Right lobe of liver (tissue), 6 donors: Measurements from ENCODE around the gene FLNC. TPM values are rescaled to one million over a fixed set of nuclear protein-coding genes. Genes with fewer than 3 reads are reported as not detected.
A peak's percentile ranks its signal among the peaks of the same experiment; 100 is the strongest.

ENCODE experiments used
- ATAC-seq, 4 donors: fragments of 200-7000 bp; cut with Tn5 transposase; one replicate each; pipeline ENCODE4 v1.9.1; 2020; ENCODE audit warnings: mild to moderate bottlenecking in 4 of 4, moderate library complexity in 4 of 4
- DNase-seq, 3 donors: peaks; one replicate each; pipeline ENCODE4 v3.0.0-alpha.2; 2020
- H3K27ac ChIP-seq, 3 donors: fragments of 200-600 bp; one replicate each; pipeline ENCODE4 v1.8.0; 2022
- H3K27me3 ChIP-seq, 2 donors: fragments of 200-600 bp; one replicate each; pipeline ENCODE4 v1.8.0; 2022
- H3K36me3 ChIP-seq, 4 donors: fragments of 200-600 bp; sonication (generic) in 1 of 4; one replicate each; pipeline versions ENCODE4 v1.5.1 to v1.8.0; 2017 to 2022; ENCODE audit warnings: control low read depth in 1 of 4
- H3K4me1 ChIP-seq, 4 donors: fragments of 200-600 bp; sonication (generic) in 1 of 4; one replicate each; pipeline versions ENCODE4 v1.5.1 to v1.8.0; 2017 to 2022; ENCODE audit warnings: control low read depth in 1 of 4
- H3K4me3 ChIP-seq, 3 donors: fragments of 200-600 bp; one replicate each; pipeline ENCODE4 v1.8.0; 2022
- H3K9me3 ChIP-seq, 4 donors: fragments of 200-600 bp; sonication (generic) in 1 of 4; one replicate each; pipeline versions ENCODE4 v1.5.1 to v1.8.0; 2017 to 2022; ENCODE audit warnings: control low read depth in 1 of 4
- POLR2A ChIP-seq: fragments of 450-650 bp; IDR thresholded peaks from one replicate; pipeline ENCODE4 v1.6.1; 2017; ENCODE audit warnings: antibody characterized with exemption, mild to moderate bottlenecking
- WGBS: methylation state at CpG from one replicate; pipeline ENCODE4 v1.1.6; 2018; ENCODE audit warnings: low coverage, low lambda C conversion rate; ENCODE audit not compliant: insufficient coverage; ENCODE audit errors: missing lambda C conversion rate; 5-methylcytosine and 5-hydroxymethylcytosine counted together
- intact Hi-C, 2 donors: fragments of 100-400 bp; cut with DNase I; formaldehyde crosslinking; loops; one replicate each; pipeline versions ENCODE4 v1.11.2 to v1.14.1; 2022
- total RNA-seq, 6 experiments: library from RNA; depleted of rRNA in 2 of 6; stranded (reverse); fragments of >200 nt in 2 of 6; fragmentation: NEBNext Ultra II Directional in 3 of 6; extraction: Animal tissue kit (Norgen Biotek cat#: 25700) in 3 of 6; gene quantifications; one replicate each; pipeline versions ENCODE4 v1.1.0 to v1.2.4, GENCODE V29; 2016 to 2023
- TF ChIP-seq, protein P1 (sequence below), 4 donors: fragments of 200-600 bp in 3 of 4; fragments of 450-650 bp in 1 of 4; IDR thresholded peaks; one replicate each; pipeline versions ENCODE4 v1.5.1 to v1.8.0; 2016 to 2022; ENCODE audit warnings: antibody characterized with exemption in 4 of 4, mild to moderate bottlenecking in 2 of 4
- donor health status: DM: no; HTN: yes; CAD: no.
- donor health status: DM: no; HTN: no; CAD: no.
- donor health status: DM: no; HTN: no; CAD: no.
- donor health status: DM: no; HTN: yes; CAD: no.
- donor health status: DM: no; HTN: yes; CAD: no.

FLNC gene
- total RNA-seq, 6 experiments from 2014 or later = 0.27 to 5.1 (median 0.74) TPM

DNA sequence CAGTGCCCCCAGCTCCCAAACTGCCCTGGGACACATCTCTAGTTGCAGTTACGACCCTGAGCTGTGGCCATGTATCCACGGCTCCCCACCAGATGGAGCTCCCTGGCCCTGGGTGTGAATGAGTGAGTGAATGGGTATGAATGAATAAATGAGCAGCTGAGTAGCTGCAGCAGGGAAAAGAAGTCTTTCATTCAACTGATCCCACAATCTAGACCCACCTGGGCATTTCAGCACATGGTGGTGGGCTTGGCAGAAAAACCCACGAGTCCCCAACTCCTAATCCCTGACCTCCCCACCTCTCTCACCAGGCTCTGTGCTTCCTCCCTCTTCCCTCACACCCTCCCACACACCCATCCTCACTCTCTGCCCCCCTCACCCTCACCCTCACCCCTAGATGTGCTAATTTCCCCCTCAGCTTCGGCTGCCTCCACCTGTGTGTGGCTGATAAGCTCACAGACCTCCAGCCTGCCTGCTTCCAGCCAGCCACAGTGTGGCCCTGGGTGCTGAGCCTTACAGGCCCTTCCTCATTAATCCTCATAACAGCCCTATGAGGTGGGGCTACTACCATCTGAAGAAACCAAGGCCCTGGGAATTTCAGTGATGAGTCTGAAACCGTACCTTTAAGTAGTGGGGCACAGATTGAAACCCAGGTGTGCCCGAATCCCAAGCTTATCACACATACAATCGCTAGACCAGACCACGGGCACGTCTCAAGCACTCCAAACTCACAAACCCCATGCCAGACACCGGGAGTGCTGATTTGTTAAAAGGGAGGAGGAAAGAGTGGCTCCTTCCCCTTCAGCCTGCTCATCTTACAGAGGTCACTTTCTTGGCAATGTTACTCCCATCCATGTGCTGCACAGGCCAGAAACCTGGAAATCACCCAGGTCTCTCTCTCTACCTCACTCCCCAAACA, 30.2 kb downstream of the FLNC start:
- intact Hi-C loops = no loop called here
- Histone ChIP-seq H3K27me3 (no peaks in the 10 kb centered on the region), H3K9me3 (no peaks in the 10 kb centered on the region), H3K4me3 (no peak overlapping the region), H3K27ac (no peak overlapping the region), H3K36me3 (peaks cover 0 to 2% (median 0%) of the 10 kb centered on the region in 4 donors), H3K4me1 (peaks cover 0 to 12% (median 8%) of the 10 kb centered on the region in 4 donors)
- DNase-seq (no peak), ATAC-seq (no peak)
- 40% methylated on average over 5 of the region's 10 CpGs for WGBS
- no peak for TF ChIP-seq POLR2A
- TF ChIP-seq, protein P1, sequence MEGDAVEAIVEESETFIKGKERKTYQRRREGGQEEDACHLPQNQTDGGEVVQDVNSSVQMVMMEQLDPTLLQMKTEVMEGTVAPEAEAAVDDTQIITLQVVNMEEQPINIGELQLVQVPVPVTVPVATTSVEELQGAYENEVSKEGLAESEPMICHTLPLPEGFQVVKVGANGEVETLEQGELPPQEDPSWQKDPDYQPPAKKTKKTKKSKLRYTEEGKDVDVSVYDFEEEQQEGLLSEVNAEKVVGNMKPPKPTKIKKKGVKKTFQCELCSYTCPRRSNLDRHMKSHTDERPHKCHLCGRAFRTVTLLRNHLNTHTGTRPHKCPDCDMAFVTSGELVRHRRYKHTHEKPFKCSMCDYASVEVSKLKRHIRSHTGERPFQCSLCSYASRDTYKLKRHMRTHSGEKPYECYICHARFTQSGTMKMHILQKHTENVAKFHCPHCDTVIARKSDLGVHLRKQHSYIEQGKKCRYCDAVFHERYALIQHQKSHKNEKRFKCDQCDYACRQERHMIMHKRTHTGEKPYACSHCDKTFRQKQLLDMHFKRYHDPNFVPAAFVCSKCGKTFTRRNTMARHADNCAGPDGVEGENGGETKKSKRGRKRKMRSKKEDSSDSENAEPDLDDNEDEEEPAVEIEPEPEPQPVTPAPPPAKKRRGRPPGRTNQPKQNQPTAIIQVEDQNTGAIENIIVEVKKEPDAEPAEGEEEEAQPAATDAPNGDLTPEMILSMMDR (IDR thresholded peaks at IDR 0.05) = no peak

DNA sequence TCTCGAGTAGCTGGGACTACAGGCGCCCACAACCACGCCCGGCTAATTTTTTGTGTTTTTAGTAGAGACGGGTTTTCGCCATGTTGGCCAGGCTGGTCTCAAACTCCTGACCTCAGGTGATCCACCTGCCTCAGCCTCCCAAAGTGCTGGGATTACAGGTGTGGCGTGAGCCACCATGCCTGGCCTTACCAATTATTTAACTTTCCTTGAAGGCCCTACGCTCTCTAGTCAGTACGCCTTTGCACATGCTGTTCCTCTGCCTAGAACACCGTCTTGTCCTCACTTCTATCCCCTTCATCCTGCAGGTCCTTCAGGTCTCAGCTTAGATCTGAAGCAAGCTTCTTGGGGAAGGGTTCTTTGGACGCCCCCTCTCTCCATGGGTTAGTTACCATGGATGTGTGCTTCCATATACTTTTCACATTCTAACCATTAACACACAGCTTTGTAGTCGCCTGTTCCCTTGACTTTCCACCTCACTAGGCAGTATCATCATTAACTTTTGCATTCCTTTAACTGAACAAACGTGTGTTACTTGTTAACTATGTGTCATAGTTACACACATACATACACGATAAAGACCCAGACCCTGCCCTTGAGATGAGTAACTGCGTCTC, 31.9 kb downstream of the FLNC start:
- intact Hi-C loops = no loop called here
- no peaks in the 10 kb centered on the region for H3K27me3 ChIP-seq
- TF ChIP-seq POLR2A = no peak
- TF ChIP-seq, protein P1 (IDR thresholded peaks at IDR 0.05) = no peak

DNA sequence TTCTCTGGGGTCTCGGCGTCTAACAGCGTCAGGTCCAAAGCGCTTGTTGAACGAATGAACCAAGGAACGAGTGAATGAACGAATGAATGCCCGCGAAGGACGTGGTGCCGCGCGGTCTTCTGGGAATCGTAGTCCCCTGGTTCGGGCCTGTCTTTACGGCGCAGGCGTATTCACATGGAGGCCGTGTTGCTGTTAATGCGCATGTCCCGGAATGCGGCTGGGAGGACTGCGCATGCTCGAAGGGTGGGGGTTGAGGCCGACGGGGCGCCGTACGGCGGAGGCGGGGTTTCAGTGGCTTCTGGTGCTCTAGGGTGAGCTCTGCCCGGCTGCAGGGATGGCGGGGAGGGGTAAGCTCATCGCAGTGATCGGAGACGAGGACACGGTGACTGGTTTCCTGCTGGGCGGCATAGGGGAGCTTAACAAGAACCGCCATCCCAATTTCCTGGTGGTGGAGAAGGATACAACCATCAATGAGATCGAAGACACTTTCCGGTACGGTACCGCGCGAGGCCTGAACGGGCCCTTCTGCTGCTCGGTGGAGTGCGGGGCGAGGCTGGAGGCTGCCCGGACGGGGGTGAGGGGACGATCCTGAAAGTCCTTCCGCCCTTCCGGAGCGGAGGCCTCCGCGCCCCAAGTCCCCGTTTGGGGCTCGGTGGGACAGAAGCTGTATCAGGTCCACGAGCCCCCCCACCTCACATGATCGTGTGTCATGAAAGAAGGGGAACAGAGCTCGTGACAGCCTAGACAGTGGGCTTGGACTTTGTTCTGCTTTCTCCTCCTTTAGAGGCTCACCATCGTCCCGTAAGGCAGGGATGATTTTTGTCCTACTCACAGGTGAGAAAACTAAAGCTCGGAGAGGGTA, 32.6 kb downstream of the FLNC start, which contains the start of gene ATP6V1F:
TSS of gene ATP6V1F (plus strand) at position 286 of the 862 bp plus-strand sequence. CDS start at position 335, 49 bp downstream.
- Histone ChIP-seq H3K27me3 (no peaks in the 10 kb centered on the region), H3K4me1 (peaks cover 0 to 12% (median 8%) of the 10 kb centered on the region in 4 donors), H3K27ac (peak within 1 kb of the TSS; percentile 46 to 78 (median 50)), H3K4me3 (peak within 1 kb of the TSS; percentile 77 to 97 (median 83)), H3K36me3 (peaks cover 0 to 7% (median 0%) of the 10 kb centered on the region in 4 donors), H3K9me3 (no peaks in the 10 kb centered on the region)
- 0% methylated on average over 22 of the region's 65 CpGs for WGBS
- intact Hi-C loops = no loop called here
- peak; percentile 82 for TF ChIP-seq POLR2A
- TF ChIP-seq, protein P1 (IDR thresholded peaks at IDR 0.05) = peak in 1 of 4 donors; percentile 13
- ATAC-seq (peak; percentile 94 to 97 (median 95)), DNase-seq (peak; percentile 97 to 98 (median 98))

More for the DNA sequence above, 31.9 kb downstream of the FLNC start:
- ATAC-seq (no peak), DNase-seq (no peak)
- H3K4me3 ChIP-seq = peak overlapping the region in 2 of 3 donors; percentile 77 to 97
- peaks cover 0 to 7% (median 0%) of the 10 kb centered on the region in 4 donors for H3K36me3 ChIP-seq
- no peak overlapping the region for H3K27ac ChIP-seq
- H3K4me1 ChIP-seq = peaks cover 0 to 12% (median 8%) of the 10 kb centered on the region in 4 donors
- WGBS = 44% methylated on average over 7 of the region's 15 CpGs
- no peaks in the 10 kb centered on the region for H3K9me3 ChIP-seq

GRCh38 chr7:128863433-128863989, 33.3 kb downstream of the FLNC start:
- WGBS = 4% methylated on average over 3 of the region's 6 CpGs
- Histone ChIP-seq H3K4me3 (peak overlapping the region; percentile 77 to 97 (median 83)), H3K27me3 (no peaks in the 10 kb centered on the region), H3K4me1 (peaks cover 0 to 12% (median 8%) of the 10 kb centered on the region in 4 donors), H3K9me3 (no peaks in the 10 kb centered on the region), H3K27ac (peak overlapping the region in 2 of 3 donors; percentile 50 to 78), H3K36me3 (peaks cover 0 to 7% (median 0%) of the 10 kb centered on the region in 4 donors)
- intact Hi-C loops = no loop called here
- no peak for TF ChIP-seq POLR2A
- TF ChIP-seq, protein P1 (IDR thresholded peaks at IDR 0.05) = peak; percentile 20 to 48 (median 40)
- peak; percentile 35 to 55 (median 51) for ATAC-seq
- DNase-seq = peak in 1 of 3 donors; percentile 42
